CD4-positive, alpha-beta T cell treated with Interleukin-6 at 100 ng/mL for 8 hours (primary cell): Measurements from ENCODE around the gene TMEM54.

Experiments
- DNase-seq: peaks from one replicate; pipeline ENCODE4 v3.0.0-alpha.2; 2020; ENCODE audit warnings: mixed read lengths, low spot score

The TMEM54 gene

GRCh38 chr1:32881871-32882850, 19.0 kb downstream of the TMEM54 start:
- no peak for DNase-seq

- DNase-seq: no peak
Observed at GRCh38 chr1:32881291-32881690, 19.9 kb downstream of the TMEM54 start.

GRCh38 chr1:32878637-32879041, 22.6 kb downstream of the TMEM54 start:
- no peak for DNase-seq

- no peak for DNase-seq
Observed at GRCh38 chr1:32878183-32878582, 23.0 kb downstream of the TMEM54 start.

- DNase-seq: no peak
Observed at GRCh38 chr1:32877211-32878110, 23.7 kb downstream of the TMEM54 start.

- DNase-seq: peak; percentile 54
Observed at GRCh38 chr1:32876341-32877210, 24.6 kb downstream of the TMEM54 start.

- no peak for DNase-seq
Observed at GRCh38 chr1:32874860-32875752, 26.1 kb downstream of the TMEM54 start.

- no peak for DNase-seq
Observed at GRCh38 chr1:32873484-32873883, 27.7 kb downstream of the TMEM54 start.

- DNase-seq: no peak
Observed at GRCh38 chr1:32872192-32872460, 29.1 kb downstream of the TMEM54 start.

GRCh38 chr1:32871364-32872191, 29.6 kb downstream of the TMEM54 start:
- DNase-seq: no peak

GRCh38 chr1:32870615-32871363, 30.4 kb downstream of the TMEM54 start, which contains the start of gene FNDC5:
TSS of gene FNDC5 (minus strand) at chr1:32870912.
- DNase-seq: no peak

GRCh38 chr1:32869923-32870614, 31.1 kb downstream of the TMEM54 start:
- no peak for DNase-seq

GRCh38 chr1:32868806-32869455, 32.3 kb downstream of the TMEM54 start:
- no peak for DNase-seq

GRCh38 chr1:32868085-32868484, 33.1 kb downstream of the TMEM54 start:
- no peak for DNase-seq

GRCh38 chr1:32867671-32868070, 33.5 kb downstream of the TMEM54 start:
- DNase-seq: no peak

GRCh38 chr1:32867151-32867550, 34.0 kb downstream of the TMEM54 start:
- no peak for DNase-seq

GRCh38 chr1:32865639-32866405, 35.4 kb downstream of the TMEM54 start:
- DNase-seq: no peak
